Pons (tissue), 1 donor: ENCODE measurements around the gene SPTBN5.

ENCODE experiments used
- DNase-seq: peaks from one replicate; pipeline ENCODE4 v3.0.0-alpha.2; 2016; ENCODE audit warnings: low spot score

SPTBN5 gene

DNA sequence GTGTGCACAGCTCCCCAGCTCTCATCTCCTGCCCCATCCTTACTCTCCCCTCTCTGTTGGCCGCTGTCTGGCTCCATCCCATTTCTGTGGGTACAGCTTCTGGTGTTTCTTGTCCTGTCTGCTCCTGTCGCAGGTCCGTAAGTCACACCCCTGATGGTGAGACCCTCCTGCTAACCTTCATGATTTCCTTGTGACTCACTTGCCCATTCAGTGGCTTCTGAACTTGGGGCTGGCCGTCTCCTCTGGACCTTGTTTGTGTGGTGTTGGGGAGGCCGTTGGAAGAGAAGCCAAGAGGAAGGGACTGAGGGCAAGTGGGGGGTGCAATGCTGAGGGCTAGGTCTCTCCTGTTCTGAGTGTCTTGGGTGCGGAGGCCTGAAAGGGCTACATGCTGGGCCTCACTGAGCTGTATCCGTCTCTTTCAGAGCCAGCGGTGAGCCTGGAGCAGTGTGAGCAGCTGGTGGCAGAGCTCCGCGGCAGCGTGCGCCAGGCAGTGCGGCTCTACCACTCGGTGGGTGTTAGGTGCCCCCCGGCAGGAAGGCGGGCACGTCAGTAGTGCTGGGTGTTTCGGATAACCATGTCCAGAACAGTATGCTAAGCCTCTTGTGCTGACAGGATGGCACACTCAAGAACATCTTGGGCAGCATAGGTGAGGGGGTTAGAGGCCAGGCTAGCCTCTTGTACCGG, 69.6 kb downstream of the SPTBN5 start:
- no peak for DNase-seq

DNA sequence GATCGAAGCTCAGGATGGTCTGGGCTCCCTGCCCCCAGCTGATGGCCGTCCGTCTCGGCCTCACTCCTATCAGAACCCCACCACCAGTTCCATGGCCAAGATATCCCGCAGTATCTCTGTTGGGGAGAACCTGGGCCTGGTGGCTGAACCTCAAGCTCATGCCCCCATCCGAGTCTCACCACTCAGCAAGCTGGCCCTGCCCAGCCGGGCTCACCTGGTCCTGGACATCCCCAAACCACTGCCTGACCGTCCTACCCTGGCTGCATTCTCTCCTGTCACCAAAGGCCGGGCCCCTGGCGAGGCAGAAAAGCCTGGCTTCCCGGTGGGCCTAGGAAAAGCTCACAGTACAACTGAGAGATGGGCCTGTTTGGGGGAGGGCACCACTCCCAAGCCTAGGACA, 70.4 kb downstream of the SPTBN5 start:
- no peak for DNase-seq

GRCh38 chr15:41822957-41823356, 70.9 kb downstream of the SPTBN5 start:
- DNase-seq, result no peak

GRCh38 chr15:41822471-41822870, 71.4 kb downstream of the SPTBN5 start:
- DNase-seq, result no peak

GRCh38 chr15:41821831-41822230, 72.0 kb downstream of the SPTBN5 start:
- DNase-seq, result no peak

- DNase-seq, result no peak
These were observed 72.9 kb downstream of the SPTBN5 start for GRCh38 chr15:41820791-41821423.

DNA sequence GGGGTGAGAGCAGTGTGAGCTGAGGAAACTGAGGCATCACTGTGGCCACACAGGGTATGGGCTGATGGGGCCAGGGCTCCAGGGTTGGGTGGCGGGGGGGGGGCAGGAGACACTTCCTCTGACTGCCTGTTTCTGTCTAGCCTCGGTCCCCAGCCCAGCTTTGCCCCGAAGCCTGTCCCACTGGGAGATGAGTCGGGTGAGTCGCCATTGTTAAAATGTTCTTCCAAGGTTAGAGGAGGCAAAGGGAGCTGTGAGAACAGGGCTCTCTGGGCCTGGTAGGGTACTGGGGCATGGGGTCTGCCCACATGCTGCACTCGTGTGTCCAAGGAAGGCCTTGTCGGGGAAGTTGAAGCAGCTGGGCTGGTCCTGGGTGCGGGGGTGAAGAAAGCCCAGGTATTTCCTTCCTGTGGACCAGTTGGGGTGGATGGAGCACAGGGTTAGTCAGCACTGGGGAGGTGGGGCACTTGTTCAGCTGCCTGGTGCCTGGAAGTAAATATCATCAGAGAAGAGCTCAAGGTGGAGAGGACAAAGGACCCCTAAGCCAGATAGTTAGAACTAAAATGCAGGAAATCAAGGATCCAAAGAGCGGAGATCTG, 74.3 kb downstream of the SPTBN5 start:
- DNase-seq, result no peak

DNA sequence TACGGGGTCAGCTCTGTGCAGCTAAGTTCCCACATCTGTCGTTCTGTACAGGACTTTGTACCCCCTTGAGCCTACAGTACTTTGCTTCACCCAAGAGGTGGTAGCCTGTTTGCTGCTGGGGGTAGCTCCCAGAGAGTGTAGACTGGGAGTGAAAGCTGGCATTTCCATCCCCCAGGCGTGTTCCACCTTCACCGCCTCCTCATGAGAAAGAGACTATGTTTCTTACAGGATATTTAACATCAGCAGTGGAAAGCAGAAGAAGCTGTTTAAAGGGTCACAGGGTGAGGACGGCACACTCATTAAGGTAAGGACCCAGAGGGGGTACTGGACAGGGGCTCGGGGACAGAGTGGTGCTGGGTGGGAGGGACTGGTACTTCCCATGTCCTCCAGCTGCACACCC, 76.1 kb downstream of the SPTBN5 start:
- DNase-seq, result no peak

DNA sequence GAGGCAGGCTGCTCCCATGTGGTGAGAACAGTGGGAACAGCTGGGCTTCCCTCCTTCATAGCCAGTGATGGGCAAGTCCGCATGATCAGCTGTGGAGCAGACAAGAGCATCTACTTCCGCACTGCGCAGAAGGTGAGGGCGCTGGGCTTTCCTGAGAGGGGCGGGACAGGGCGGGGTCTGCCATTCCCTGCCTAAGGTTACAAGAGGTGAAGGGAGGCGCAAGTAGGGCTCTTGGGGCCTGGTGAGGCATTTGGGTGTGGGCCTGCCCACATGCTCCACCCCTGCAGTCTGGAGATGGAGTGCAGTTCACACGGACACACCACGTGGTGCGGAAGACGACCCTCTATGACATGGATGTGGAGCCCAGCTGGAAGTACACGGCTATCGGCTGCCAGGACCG, 76.5 kb downstream of the SPTBN5 start:
- DNase-seq, result no peak

GRCh38 chr15:41816788-41817187, 77.1 kb downstream of the SPTBN5 start:
- no peak for DNase-seq

- DNase-seq, result no peak
These were observed 79.3 kb downstream of the SPTBN5 start for GRCh38 chr15:41814534-41814933.

- no peak for DNase-seq
These were observed 80.4 kb downstream of the SPTBN5 start for GRCh38 chr15:41813426-41813825.

- DNase-seq, result no peak
These were observed 81.0 kb downstream of the SPTBN5 start for GRCh38 chr15:41812820-41813375.

- peak; percentile 89 for DNase-seq
These were observed 82.2 kb downstream of the SPTBN5 start for GRCh38 chr15:41811432-41812195.

DNA sequence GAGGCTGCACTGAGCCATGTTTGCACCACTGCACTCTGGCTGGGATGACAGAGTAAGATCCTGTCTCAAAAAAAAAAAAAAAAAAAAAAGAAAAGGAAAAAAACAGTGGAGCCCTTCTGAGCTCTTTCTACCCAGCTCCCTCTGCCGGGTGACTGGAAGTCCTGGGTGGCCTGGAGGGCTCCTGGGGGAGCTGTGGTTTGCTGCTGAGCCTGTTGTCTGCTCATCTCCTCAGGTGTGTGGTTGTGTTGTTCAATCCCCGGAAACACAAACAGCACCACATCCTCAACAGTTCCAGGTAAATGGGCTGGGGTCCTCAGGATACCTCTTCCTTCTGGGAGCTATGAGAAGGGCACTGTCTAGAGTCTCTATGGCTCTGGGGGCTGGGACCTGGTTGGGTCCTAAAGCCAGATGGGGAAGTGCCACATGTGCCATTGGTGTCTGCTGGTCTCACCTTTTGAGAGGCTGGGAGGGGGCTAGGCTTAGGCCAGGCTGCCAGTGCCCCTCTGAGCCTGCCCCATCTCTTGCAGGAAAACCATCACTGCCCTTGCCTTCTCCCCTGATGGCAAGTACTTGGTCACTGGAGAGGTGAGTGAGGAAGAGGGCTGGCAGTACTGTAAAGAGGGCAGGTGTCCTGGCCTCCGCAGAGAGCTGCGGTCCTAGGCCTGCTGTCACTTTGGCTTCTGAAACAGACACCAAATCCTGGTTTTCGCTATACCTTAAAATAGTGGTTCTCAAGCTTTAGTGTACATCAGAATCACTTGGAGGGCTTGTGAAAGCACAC, 83.0 kb downstream of the SPTBN5 start:
- no peak for DNase-seq

DNA sequence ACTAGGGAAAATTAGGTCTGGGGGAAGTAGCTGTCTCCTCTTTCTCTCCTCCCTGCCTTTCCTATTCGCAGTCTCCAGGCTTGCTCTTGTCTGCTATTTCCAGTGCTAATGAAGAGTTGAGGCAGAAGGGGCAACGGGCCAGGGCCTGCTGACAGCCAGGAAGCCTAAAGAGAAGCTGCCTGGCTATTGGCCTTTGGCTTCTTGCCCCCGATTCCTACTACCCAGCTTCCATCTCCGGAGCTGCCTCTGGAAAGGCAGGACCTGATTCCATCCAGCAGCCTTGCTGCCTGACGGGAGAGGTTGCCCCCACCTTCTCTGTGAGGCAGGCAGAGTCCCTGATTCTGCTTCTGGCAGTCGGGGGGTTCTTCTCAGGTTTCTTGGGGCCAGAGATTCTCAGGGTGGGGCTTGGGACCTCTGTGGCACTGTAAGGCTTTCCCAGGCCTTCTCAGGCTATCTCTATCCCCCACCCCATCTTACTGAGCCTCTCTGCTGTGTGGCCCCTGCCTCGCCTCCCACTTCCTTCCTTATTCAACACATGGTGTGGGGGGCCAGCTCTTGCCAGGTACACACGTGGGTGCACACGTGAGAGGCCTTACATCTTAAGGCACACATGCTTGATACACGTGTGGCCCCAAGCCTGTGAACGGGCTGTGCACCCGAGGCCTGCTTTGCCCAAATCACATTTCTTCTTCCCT, 84.2 kb downstream of the SPTBN5 start:
- no peak for DNase-seq

DNA sequence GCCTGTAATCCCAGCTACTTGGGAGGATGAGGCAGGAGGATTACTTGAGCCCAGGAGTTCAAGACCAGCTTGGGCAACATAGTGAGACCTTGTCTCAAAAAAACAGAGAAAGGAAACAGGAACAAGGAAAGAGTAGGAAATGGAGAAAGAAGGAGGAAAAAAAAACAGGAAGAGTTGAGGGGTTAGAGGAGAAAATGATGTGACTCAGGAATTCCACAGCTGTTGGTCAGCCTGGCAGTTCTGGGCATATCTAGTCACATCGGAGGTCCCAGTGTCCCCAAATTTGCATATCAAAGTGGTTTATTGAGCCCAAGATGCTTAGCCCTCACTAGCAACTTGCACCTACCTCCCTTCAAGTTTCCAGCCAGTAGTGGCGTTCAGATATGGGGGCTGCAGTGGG, 84.7 kb downstream of the SPTBN5 start:
- DNase-seq, result no peak

DNA sequence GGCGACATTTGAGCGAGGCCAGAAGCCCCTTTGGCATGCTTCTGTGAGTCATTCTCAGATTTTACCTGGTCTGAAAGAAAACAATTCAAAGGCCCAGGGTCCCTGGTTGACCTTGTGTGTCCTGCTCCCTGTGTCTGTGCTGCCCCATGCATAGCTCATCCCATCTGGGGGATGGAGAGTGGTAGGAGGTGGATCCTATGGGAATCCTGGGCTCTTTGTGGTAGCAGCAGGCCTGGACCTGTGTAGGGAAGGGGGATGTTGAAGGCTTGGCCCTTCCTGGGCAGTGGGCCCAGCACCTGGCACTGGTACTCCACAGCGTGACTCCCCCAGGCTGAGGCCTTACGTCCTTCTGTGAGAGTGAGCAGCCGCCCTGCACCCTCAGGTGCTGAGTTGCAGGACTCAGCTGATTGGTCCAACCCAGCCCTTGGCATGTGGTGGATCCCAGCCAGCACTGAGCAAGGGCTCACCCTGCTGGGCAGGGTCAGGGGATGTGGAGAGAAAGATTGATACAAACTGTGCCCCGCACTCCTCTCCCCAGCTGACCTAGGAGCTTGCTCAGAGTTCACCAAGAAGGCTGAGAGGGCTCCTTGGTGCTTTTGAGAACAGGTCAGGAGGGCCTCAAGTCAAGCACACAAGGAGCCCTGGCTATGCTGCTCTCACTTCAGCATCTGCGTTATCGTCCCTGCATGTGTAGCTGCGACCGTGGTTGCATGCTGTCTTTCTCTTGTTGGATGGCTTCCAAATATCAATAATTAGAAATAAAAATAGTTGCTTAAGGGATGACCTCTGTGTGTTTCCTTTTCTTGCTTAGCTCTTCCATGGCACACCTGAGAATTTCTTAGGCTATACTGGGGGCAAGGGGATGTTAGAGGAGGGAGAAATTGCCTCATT, 87.3 kb downstream of the SPTBN5 start:
- DNase-seq, result no peak

DNA sequence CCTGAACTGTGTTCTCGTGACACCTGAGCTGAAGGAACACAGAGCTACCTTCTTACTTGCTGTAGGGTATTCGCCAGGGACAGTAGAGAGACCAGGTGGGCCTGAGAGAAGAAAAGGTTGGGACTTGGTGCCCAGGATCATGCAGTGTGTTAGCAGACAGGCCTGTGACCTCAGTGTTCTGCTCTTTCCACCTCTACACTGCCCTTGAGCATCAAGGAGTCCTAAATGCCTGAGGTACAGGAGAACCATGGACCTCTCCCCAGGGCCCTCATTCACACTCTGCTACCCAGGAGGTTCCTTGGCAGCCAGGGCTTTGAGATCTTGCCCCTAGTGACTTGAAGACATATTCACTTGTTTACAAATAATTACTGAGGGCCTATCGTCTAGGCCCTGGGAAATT, 88.1 kb downstream of the SPTBN5 start:
- DNase-seq, result no peak
